Measurements from ENCODE around the gene PAXX. TPM values are rescaled to one million over a fixed set of nuclear protein-coding genes. Genes with fewer than 3 reads are reported as not detected.

Gene PAXX
- total RNA-seq, 1 donor = 16.6 TPM

- Histone ChIP-seq H3K9me3 (ENCODE audit: low read depth, low read length) (no peaks in the 10 kb centered on the region), H3K27ac (ENCODE audit: low read depth, low read length) (no peak overlapping the region), H3K4me3 (ENCODE audit: insufficient read depth, low read length) (no peak overlapping the region), H3K27me3 (ENCODE audit: insufficient read depth, low read length) (no peaks in the 10 kb centered on the region), H3K36me3 (ENCODE audit: insufficient read depth, low read length) (no peaks in the 10 kb centered on the region), H3K79me2 (ENCODE audit: insufficient read depth, low read length) (no peaks in the 10 kb centered on the region), H2AFZ (ENCODE audit: low read length) (no peak overlapping the region), H3K4me1 (ENCODE audit: insufficient read depth, low read length) (no peaks in the 10 kb centered on the region), H3K4me2 (ENCODE audit: insufficient read depth, low read length) (no peak overlapping the region), H4K20me1 (ENCODE audit: insufficient read depth, low read length) (no peaks in the 10 kb centered on the region)
- TF ChIP-seq CTCF (IDR thresholded peaks at IDR 0.05; ENCODE audit: extremely low read depth, low read depth, low read length) = no peak
- DNase-seq (ENCODE audit: insufficient read length, low spot score, missing footprints) = no peak
Measured at GRCh38 chr9:137014776-137015539, 22.7 kb downstream of the PAXX start.

DNA sequence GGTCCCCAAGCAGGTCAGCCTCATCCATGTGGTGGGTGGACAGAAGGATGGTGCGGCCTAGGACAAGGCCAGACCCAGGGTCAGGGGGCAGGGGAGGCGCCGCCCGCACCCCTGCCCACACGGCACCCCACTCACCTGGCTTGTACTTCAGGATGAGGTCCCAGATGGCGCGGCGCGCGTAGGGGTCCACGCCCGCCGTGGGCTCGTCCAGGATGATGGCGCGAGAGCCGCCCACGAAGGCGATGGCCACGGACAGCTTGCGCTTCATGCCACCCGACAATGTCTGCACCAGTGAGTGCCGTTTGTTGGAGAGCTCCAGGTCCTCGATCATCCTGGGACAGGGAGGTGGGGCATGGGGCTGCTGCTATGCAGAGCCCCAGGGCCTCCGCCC lies 23.3 kb downstream of the PAXX start:
- no peaks in the 10 kb centered on the region for H3K36me3 ChIP-seq (ENCODE audit: insufficient read depth, low read length)
- no peaks in the 10 kb centered on the region for H4K20me1 ChIP-seq (ENCODE audit: insufficient read depth, low read length)
- no peak for DNase-seq (ENCODE audit: insufficient read length, low spot score, missing footprints)
- H3K79me2 ChIP-seq (ENCODE audit: insufficient read depth, low read length) = no peaks in the 10 kb centered on the region
- TF ChIP-seq CTCF (IDR thresholded peaks at IDR 0.05; ENCODE audit: extremely low read depth, low read depth, low read length) = no peak
- H3K27ac ChIP-seq (ENCODE audit: low read depth, low read length) = no peak overlapping the region
- no peaks in the 10 kb centered on the region for H3K27me3 ChIP-seq (ENCODE audit: insufficient read depth, low read length)
- H3K4me2 ChIP-seq (ENCODE audit: insufficient read depth, low read length) = no peak overlapping the region
- no peaks in the 10 kb centered on the region for H3K4me1 ChIP-seq (ENCODE audit: insufficient read depth, low read length)
- no peak overlapping the region for H2AFZ ChIP-seq (ENCODE audit: low read length)
- H3K4me3 ChIP-seq (ENCODE audit: insufficient read depth, low read length) = no peak overlapping the region
- H3K9me3 ChIP-seq (ENCODE audit: low read depth, low read length) = no peaks in the 10 kb centered on the region

DNA sequence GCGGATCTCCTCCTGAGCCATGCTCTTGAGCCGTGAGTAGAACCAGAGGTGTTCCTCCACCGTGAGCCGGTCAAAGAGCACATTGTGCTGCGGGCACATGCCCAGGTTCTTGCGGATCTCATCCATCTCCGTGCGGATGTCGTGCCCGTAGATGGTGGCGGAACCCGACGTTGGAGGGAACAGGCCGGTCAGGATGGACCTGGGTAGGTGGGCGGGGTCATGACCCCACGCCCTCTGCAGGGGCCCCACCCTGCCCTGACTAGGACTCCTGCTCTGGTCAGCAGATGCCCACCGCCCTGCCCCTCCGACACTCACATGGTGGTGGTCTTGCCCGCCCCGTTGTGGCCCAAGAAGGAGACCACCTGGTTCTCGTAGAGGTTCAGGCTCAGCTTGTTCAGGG lies 23.8 kb downstream of the PAXX start:
- Histone ChIP-seq H3K9me3 (ENCODE audit: low read depth, low read length) (no peaks in the 10 kb centered on the region), H4K20me1 (ENCODE audit: insufficient read depth, low read length) (no peaks in the 10 kb centered on the region), H3K27me3 (ENCODE audit: insufficient read depth, low read length) (no peaks in the 10 kb centered on the region), H3K79me2 (ENCODE audit: insufficient read depth, low read length) (no peaks in the 10 kb centered on the region), H2AFZ (ENCODE audit: low read length) (no peak overlapping the region), H3K4me2 (ENCODE audit: insufficient read depth, low read length) (no peak overlapping the region), H3K4me3 (ENCODE audit: insufficient read depth, low read length) (no peak overlapping the region), H3K36me3 (ENCODE audit: insufficient read depth, low read length) (no peaks in the 10 kb centered on the region), H3K27ac (ENCODE audit: low read depth, low read length) (no peak overlapping the region), H3K4me1 (ENCODE audit: insufficient read depth, low read length) (no peaks in the 10 kb centered on the region)
- no peak for TF ChIP-seq CTCF (IDR thresholded peaks at IDR 0.05; ENCODE audit: extremely low read depth, low read depth, low read length)
- no peak for DNase-seq (ENCODE audit: insufficient read length, low spot score, missing footprints)

- TF ChIP-seq CTCF (IDR thresholded peaks at IDR 0.05; ENCODE audit: extremely low read depth, low read depth, low read length) = no peak
- Histone ChIP-seq H3K4me2 (ENCODE audit: insufficient read depth, low read length) (no peak overlapping the region), H3K79me2 (ENCODE audit: insufficient read depth, low read length) (no peaks in the 10 kb centered on the region), H3K27me3 (ENCODE audit: insufficient read depth, low read length) (no peaks in the 10 kb centered on the region), H4K20me1 (ENCODE audit: insufficient read depth, low read length) (no peaks in the 10 kb centered on the region), H2AFZ (ENCODE audit: low read length) (no peak overlapping the region), H3K4me3 (ENCODE audit: insufficient read depth, low read length) (no peak overlapping the region), H3K27ac (ENCODE audit: low read depth, low read length) (no peak overlapping the region), H3K36me3 (ENCODE audit: insufficient read depth, low read length) (no peaks in the 10 kb centered on the region), H3K9me3 (ENCODE audit: low read depth, low read length) (no peaks in the 10 kb centered on the region), H3K4me1 (ENCODE audit: insufficient read depth, low read length) (no peaks in the 10 kb centered on the region)
- no peak for DNase-seq (ENCODE audit: insufficient read length, low spot score, missing footprints)
Measured at GRCh38 chr9:137016436-137016835, 24.2 kb downstream of the PAXX start.

Data from osteoblast (primary cell).